ENCODE data around the gene DPYD.

The DPYD gene

DNA sequence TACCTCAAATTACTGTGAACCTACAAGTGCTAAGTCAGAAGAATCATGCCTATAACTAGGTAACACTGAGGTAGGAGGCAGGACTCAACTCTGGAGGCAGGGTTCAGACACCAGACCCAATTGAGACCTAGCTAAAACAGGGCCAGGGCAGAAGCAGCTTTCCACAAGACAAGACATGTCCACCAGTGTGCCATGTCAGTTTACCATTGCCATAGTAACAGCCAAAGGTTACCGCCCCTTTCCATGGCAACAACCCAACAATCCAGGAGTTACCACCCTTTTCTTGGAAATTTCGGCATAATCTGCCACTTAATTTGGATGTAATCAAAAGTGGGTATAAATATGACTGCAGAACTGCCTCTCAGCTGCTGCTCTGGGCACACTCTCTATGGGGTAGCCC is 432.3 kb downstream of the DPYD start:
- H3K4me3 ChIP-seq (ENCODE audit: low read depth, low read length): no peak overlapping the region
- TF ChIP-seq, protein P1, sequence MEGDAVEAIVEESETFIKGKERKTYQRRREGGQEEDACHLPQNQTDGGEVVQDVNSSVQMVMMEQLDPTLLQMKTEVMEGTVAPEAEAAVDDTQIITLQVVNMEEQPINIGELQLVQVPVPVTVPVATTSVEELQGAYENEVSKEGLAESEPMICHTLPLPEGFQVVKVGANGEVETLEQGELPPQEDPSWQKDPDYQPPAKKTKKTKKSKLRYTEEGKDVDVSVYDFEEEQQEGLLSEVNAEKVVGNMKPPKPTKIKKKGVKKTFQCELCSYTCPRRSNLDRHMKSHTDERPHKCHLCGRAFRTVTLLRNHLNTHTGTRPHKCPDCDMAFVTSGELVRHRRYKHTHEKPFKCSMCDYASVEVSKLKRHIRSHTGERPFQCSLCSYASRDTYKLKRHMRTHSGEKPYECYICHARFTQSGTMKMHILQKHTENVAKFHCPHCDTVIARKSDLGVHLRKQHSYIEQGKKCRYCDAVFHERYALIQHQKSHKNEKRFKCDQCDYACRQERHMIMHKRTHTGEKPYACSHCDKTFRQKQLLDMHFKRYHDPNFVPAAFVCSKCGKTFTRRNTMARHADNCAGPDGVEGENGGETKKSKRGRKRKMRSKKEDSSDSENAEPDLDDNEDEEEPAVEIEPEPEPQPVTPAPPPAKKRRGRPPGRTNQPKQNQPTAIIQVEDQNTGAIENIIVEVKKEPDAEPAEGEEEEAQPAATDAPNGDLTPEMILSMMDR (IDR thresholded peaks at IDR 0.05; ENCODE audit: borderline replicate concordance, insufficient read depth, low read depth, low read length): no peak

DNA sequence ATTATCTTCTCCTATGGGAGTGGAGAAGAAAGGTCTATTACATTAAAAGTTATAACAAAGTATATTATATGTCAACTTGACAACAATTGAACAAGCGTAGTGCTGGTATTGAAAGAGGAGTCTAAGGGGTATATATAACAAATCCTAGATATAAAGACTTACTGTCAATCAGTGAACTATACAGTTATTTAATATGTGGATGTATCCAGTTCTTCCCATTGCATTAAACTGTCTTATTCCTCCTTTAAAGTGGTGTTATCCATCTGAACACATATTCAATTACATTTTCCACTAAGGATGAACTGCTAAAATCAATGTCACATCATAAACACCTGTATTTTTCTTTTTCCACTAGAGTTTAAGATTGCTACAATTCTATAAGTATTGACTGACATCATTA is 438.8 kb downstream of the DPYD start:
- no peak overlapping the region for H3K4me3 ChIP-seq (ENCODE audit: low read depth, low read length)
- TF ChIP-seq, protein P1 (IDR thresholded peaks at IDR 0.05; ENCODE audit: borderline replicate concordance, insufficient read depth, low read depth, low read length): no peak

DNA sequence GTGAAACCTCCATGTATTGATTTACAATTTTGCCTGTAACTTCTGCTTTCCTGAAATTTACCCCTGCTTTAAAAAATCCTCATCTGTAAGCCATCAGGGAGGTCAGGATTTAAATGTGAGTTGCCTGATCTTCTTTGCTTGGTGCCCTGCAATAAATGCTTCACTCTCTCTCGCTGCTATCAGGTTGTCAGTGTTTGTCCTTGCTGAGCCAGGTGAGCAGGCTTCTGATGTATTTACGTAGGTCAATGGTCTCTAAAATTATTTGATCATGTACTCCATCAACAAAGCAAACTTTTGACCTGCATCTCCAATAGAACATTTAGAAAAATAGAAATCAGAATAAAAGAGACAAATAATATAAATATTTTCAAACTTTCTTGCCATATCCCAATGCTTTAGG is 453.4 kb downstream of the DPYD start:
- TF ChIP-seq, protein P1 (IDR thresholded peaks at IDR 0.05; ENCODE audit: borderline replicate concordance, insufficient read depth, low read depth, low read length): no peak
- H3K4me3 ChIP-seq (ENCODE audit: low read depth, low read length): no peak overlapping the region

DNA sequence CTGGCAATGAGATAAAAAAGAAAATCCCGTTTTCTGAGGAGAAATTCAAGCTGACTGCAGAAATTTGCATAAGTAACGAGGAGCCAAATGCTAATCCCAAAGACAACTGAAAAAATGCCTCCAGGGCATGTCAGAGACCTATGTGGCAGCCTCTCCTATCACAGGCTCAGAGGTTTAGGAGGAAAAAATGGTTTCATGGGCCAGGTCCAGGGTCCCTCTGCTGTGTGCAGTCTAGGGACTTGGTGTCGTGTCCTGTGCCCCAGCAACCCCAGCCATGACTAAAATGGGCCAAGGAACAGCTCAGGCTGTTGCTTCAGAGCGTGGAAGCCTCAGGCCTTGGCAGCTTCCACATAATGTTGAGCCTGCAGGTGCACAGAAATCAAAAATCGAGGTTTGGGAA is 456.5 kb downstream of the DPYD start:
- no peak overlapping the region for H3K4me3 ChIP-seq (ENCODE audit: low read depth, low read length)
- TF ChIP-seq, protein P1 (IDR thresholded peaks at IDR 0.05; ENCODE audit: borderline replicate concordance, insufficient read depth, low read depth, low read length): no peak

DNA sequence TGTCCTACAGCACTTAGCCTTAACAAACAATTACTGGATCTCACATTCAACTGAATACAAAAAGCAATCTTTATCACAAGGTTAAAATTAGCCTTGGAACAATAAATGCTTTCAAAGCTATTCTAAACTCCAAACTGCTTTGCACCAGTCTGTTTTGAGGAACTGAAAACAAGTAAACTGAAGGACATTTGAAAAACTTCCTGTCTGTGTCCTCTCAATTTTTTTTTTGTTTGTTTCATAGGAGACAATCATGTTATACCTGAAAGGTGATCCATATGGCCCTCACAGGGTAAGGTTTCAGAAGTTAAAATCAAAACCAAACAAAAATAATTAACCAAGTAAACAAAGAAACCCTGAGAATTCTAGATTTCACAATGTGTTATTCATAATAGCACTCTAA is 459.1 kb downstream of the DPYD start:
- no peak overlapping the region for H3K4me3 ChIP-seq (ENCODE audit: low read depth, low read length)
- TF ChIP-seq, protein P1 (IDR thresholded peaks at IDR 0.05; ENCODE audit: borderline replicate concordance, insufficient read depth, low read depth, low read length): no peak

DNA sequence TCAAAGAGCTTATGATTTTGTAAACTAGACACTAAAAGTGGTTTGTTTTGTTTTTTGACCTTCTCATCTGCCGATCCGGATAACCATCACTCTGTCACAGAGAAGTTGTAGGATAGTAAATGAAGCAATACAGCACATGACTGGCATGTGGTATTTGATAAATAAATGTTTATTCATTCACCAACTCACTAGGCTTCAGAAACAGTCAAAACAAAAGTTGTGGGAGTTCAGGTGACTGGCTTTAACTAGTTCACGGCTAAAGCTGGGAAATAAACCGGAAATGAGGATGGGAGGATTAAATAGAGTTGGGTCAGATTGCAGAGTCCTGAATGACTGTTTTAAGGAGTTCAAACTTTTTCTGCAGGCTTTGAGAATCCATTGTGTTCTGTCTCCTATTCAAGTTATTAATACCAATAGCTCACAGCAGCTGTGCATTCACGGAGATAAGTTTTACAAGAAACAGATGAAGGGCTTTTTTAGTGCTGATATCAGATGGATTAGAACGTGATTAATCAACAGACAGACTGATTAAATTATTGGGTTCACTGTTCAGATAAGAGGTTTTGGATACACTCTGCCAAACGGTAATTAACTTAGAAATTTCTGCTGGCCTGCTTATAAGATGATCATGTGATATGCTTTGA is 463.3 kb downstream of the DPYD start:
- TF ChIP-seq, protein P1 (IDR thresholded peaks at IDR 0.05; ENCODE audit: borderline replicate concordance, insufficient read depth, low read depth, low read length): no peak
- no peak overlapping the region for H3K4me3 ChIP-seq (ENCODE audit: low read depth, low read length)

DNA sequence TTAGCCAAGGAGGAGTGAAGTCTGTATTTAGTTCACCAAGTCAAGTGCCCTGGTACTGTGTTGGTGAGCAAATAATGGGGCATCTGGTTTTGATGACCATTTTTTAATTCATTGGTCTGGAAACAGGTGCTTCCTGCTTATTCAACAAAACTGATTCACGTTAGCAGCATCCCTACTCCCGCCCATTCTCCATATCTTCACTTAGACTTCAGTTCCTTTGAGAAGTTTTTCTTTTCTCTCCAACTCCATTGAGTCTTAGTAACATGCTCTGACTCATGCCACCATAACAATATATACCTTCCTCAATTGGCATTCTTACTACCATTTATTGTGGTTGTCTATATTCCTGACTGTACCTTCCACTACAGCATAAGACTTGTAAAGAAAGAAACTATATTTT is 468.9 kb downstream of the DPYD start:
- TF ChIP-seq, protein P1 (IDR thresholded peaks at IDR 0.05; ENCODE audit: borderline replicate concordance, insufficient read depth, low read depth, low read length): no peak
- H3K4me3 ChIP-seq (ENCODE audit: low read depth, low read length): no peak overlapping the region
